H1 (cell line): Measurements from ENCODE around the gene HNRNPDL. TPM values are rescaled to one million over a fixed set of nuclear protein-coding genes. Genes with fewer than 3 reads are reported as not detected.
A peak's percentile ranks its signal among the peaks of the same experiment; 100 is the strongest.

Source experiments
- CTCF ChIA-PET: fragments of 300-600 bp; sonication (Branson Sonifier 250); formaldehyde crosslinking; loops from one replicate; lab custom pipeline; 2021; ENCODE audit not compliant: partially characterized antibody; lab: Charles Lee
- POLR2A ChIA-PET: fragments of 300-600 bp; sonication (Branson Sonifier 250); formaldehyde crosslinking; loops from one replicate; lab custom pipeline; 2021; ENCODE audit warnings: inconsistent platforms; ENCODE audit not compliant: partially characterized antibody; lab: Charles Lee
- DNase-seq, 2 experiments: peaks; one replicate each; pipeline versions ENCODE4 v3.0.0 to v3.0.0-alpha.2; 2010 to 2022; ENCODE audit warnings: low spot score in 2 of 2, low read depth in 1 of 2, mixed read lengths in 1 of 2
- FAIRE-seq: peaks from 2 replicates; lab custom pipeline; 2011; peaks lifted over from hg19 to GRCh38; lab: Jason Lieb, UNC
- H2AFZ ChIP-seq: 2 replicates; pipeline ENCODE4 v1.8.1; 2012; ENCODE audit warnings: low read length, inconsistent platforms
- H2AK5ac ChIP-seq: 2 replicates; pipeline ENCODE4 v1.6.1; 2013; ENCODE audit warnings: low read depth, low read length
- H2BK120ac ChIP-seq: replicated peaks from 2 replicates; pipeline ENCODE3; 2013; ENCODE audit warnings: low read depth, low read length, inconsistent platforms
- H2BK12ac ChIP-seq: 2 replicates; pipeline ENCODE4 v1.6.1; 2013; ENCODE audit warnings: low read depth, low read length
- H2BK15ac ChIP-seq: 2 replicates; pipeline ENCODE4 v1.6.1; 2013; ENCODE audit warnings: low read length
- H2BK20ac ChIP-seq: 2 replicates; pipeline ENCODE4 v1.6.1; 2013; ENCODE audit warnings: low read length
- H2BK5ac ChIP-seq: 2 replicates; pipeline ENCODE4 v1.6.1; 2013; ENCODE audit warnings: low read depth, low read length
- H3K14ac ChIP-seq: 2 replicates; pipeline ENCODE4 v1.6.1; 2013; ENCODE audit warnings: inconsistent platforms; ENCODE audit not compliant: insufficient read length
- H3K18ac ChIP-seq: 2 replicates; pipeline ENCODE4 v1.6.1; 2013; ENCODE audit warnings: low read length; ENCODE audit errors: extremely low read depth
- H3K23ac ChIP-seq: 2 replicates; pipeline ENCODE4 v1.6.1; 2013; ENCODE audit warnings: inconsistent platforms; ENCODE audit not compliant: insufficient read length
- H3K23me2 ChIP-seq: 2 replicates; pipeline ENCODE4 v1.6.1; 2013; ENCODE audit warnings: low read depth, low read length
- H3K27ac ChIP-seq: 2 replicates; pipeline ENCODE4 v1.6.1; 2011; ENCODE audit warnings: low read depth, low read length, inconsistent platforms
- H3K27me3 ChIP-seq, 4 experiments: replicated peaks in 1 of 4; 1 replicate in 1 of 4; 2 replicates in 3 of 4; pipeline versions ENCODE4 v1.6.1 to v1.8.1; 2011 to 2013; ENCODE audit warnings: low read length in 3 of 4, mild to moderate bottlenecking in 3 of 4, inconsistent platforms in 2 of 4, mixed read lengths in 2 of 4, moderate library complexity in 1 of 4; ENCODE audit not compliant: control insufficient read depth in 3 of 4, insufficient read depth in 3 of 4; ENCODE audit errors: extremely low read depth in 1 of 4
- H3K36me3 ChIP-seq, 4 experiments: 2 replicates each; pipeline versions ENCODE4 v1.6.1 to v1.8.1; 2011 to 2013; ENCODE audit warnings: mild to moderate bottlenecking in 4 of 4, low read length in 3 of 4, moderate library complexity in 2 of 4, control low read depth in 1 of 4, inconsistent platforms in 1 of 4; ENCODE audit not compliant: insufficient read depth in 4 of 4, control insufficient read depth in 2 of 4
- H3K4ac ChIP-seq: replicated peaks from 2 replicates; pipeline ENCODE3; 2013; ENCODE audit warnings: low read length, low read depth, mixed read lengths, inconsistent platforms; ENCODE audit not compliant: insufficient read length
- H3K4me1 ChIP-seq, 4 experiments: replicated peaks in 1 of 4; 1 replicate in 1 of 4; 2 replicates in 3 of 4; pipeline versions ENCODE4 v1.6.1 to v1.8.1; 2011 to 2013; ENCODE audit warnings: low read length in 3 of 4, inconsistent platforms in 2 of 4, mixed read lengths in 1 of 4; ENCODE audit not compliant: insufficient read depth in 4 of 4, control insufficient read depth in 3 of 4
- H3K4me2 ChIP-seq, 2 experiments: 2 replicates each; pipeline versions ENCODE4 v1.6.1 to v1.8.1; 2011 to 2013; ENCODE audit warnings: low read depth in 2 of 2, low read length in 2 of 2, control low read depth in 1 of 2, inconsistent platforms in 1 of 2, mild to moderate bottlenecking in 1 of 2; ENCODE audit not compliant: insufficient read depth in 1 of 2
- H3K4me3 ChIP-seq, 4 experiments: fragments of 200-600, 300-600 bp in 1 of 4; sonication (generic), shearing (Covaris generic), sonication (Bioruptor Twin) in 1 of 4; 2 replicates each; pipeline versions ENCODE4 v1.5.1 to v1.8.1; 2011 to 2016; ENCODE audit warnings: low read length in 4 of 4, low read depth in 3 of 4, control low read depth in 2 of 4, inconsistent platforms in 2 of 4, mild to moderate bottlenecking in 2 of 4, mixed read lengths in 1 of 4, moderate library complexity in 1 of 4; ENCODE audit not compliant: insufficient read depth in 2 of 4; ENCODE audit errors: extremely low read depth in 1 of 4
- H3K56ac ChIP-seq: replicated peaks from 2 replicates; pipeline ENCODE3; 2013; ENCODE audit warnings: low read depth, mild to moderate bottlenecking, mixed read lengths, low read length, inconsistent platforms; ENCODE audit not compliant: insufficient read length
- H3K79me1 ChIP-seq: 2 replicates; pipeline ENCODE4 v1.6.1; 2013; ENCODE audit warnings: low read depth, low read length, control low read depth
- H3K79me2 ChIP-seq, 2 experiments: 2 replicates each; pipeline versions ENCODE4 v1.6.1 to v1.8.1; 2012 to 2013; ENCODE audit warnings: low read length in 2 of 2, mild to moderate bottlenecking in 2 of 2, inconsistent platforms in 1 of 2; ENCODE audit not compliant: insufficient read depth in 2 of 2, control insufficient read depth in 1 of 2
- H3K9ac ChIP-seq, 4 experiments: replicated peaks in 1 of 4; 1 replicate in 1 of 4; 2 replicates in 3 of 4; pipeline versions ENCODE4 v1.6.1 to v1.8.1; 2011 to 2013; ENCODE audit warnings: low read depth in 3 of 4, low read length in 3 of 4, control low read depth in 2 of 4, mild to moderate bottlenecking in 2 of 4, moderate library complexity in 2 of 4, inconsistent platforms in 1 of 4; ENCODE audit errors: extremely low read depth in 1 of 4
- H3K9me3 ChIP-seq, 2 experiments: 2 replicates each; pipeline versions ENCODE4 v1.6.1 to v1.8.1; 2012 to 2013; ENCODE audit warnings: mild to moderate bottlenecking in 2 of 2, moderate library complexity in 2 of 2, control low read depth in 1 of 2, inconsistent platforms in 1 of 2, low read depth in 1 of 2, low read length in 1 of 2, mixed read lengths in 1 of 2; ENCODE audit not compliant: insufficient read depth in 2 of 2
- H4K20me1 ChIP-seq, 2 experiments: replicated peaks in 1 of 2; 2 replicates each; pipeline versions ENCODE3 to v1.8.1; 2011 to 2013; ENCODE audit warnings: inconsistent platforms in 2 of 2, low read length in 2 of 2, mild to moderate bottlenecking in 1 of 2; ENCODE audit not compliant: insufficient read depth in 2 of 2, control insufficient read depth in 1 of 2
- H4K5ac ChIP-seq: 2 replicates; pipeline ENCODE4 v1.6.1; 2013; ENCODE audit warnings: low read length, low read depth, mixed read lengths, inconsistent platforms; ENCODE audit not compliant: insufficient read length
- H4K8ac ChIP-seq: 2 replicates; pipeline ENCODE4 v1.8.0; 2013; ENCODE audit warnings: mild to moderate bottlenecking, moderate library complexity, low read length, inconsistent platforms; ENCODE audit not compliant: insufficient read depth; ENCODE audit errors: extremely low read depth
- H4K91ac ChIP-seq: replicated peaks from 2 replicates; pipeline ENCODE3; 2013; ENCODE audit warnings: low read length, mixed read lengths, inconsistent platforms; ENCODE audit not compliant: insufficient read length
- USF2 ChIP-seq: IDR thresholded peaks from 2 replicates; pipeline ENCODE4 v1.6.1; 2011; ENCODE audit warnings: low read length, improper control_type of control experiment
- YY1 ChIP-seq: IDR thresholded peaks from 2 replicates; pipeline ENCODE4 v1.6.1; 2011; ENCODE audit warnings: low read depth, mild to moderate bottlenecking, low read length
- WGBS, 2 experiments: shearing (Covaris generic) in 1 of 2; methylation state at CpG; one replicate each; pipeline versions ENCODE4 v1.1.6 to v1.1.7; 2013 to 2015; ENCODE audit warnings: low lambda C conversion rate in 2 of 2, mixed read lengths in 2 of 2, inconsistent platforms in 1 of 2, low coverage in 1 of 2, missing lambda C conversion rate in 1 of 2; ENCODE audit not compliant: insufficient replicate concordance in 2 of 2, insufficient coverage in 1 of 2, insufficient read length in 1 of 2; ENCODE audit errors: extremely low coverage in 1 of 2, missing lambda C conversion rate in 1 of 2; 5-methylcytosine and 5-hydroxymethylcytosine counted together
- polyA plus RNA-seq, 7 experiments: library from polyadenylated mRNA; depleted of rRNA in 3 of 7; stranded (reverse) in 5 of 7; unstranded in 2 of 7; fragments of >200 nt in 5 of 7; fragments of 200-250 nt in 2 of 7; gene quantifications; 1 replicate in 5 of 7; 2 replicates in 1 of 7; 4 replicates in 1 of 7; pipeline versions ENCODE4 v1.2.1 to v1.2.3, GENCODE V29; 2011 to 2013; ENCODE audit warnings: missing spikeins in 2 of 7, mixed read lengths in 2 of 7
- total RNA-seq: library from RNA; stranded (reverse); fragmentation: NEBNext Ultra II Directional; extraction: Animal tissue kit (Norgen Biotek cat#: 25700); gene quantifications from 2 replicates; pipeline ENCODE4 v1.2.1, GENCODE V29; 2021

HNRNPDL gene
- total and polyA plus RNA-seq, 2 of the 8 experiments (the other 6 are each of a cell fraction or from before 2014, with no cell fraction given) = 197 to 411 TPM

- H2BK15ac ChIP-seq = no peak overlapping the region
- no peak overlapping the region for H3K4me2 ChIP-seq
- ChIA-PET POLR2A (interaction anchor here (0.7 to 1.8 kb wide), 5 partner anchors 9 to 151 kb away, joined by 3 to 5 read pairs (median 4); no protein-coding TSS in a partner anchor), CTCF (interaction anchor here (0.8 to 3.1 kb wide), 3 partner anchors 9 to 265 kb away, joined by 3 to 20 read pairs (median 3); no protein-coding TSS in a partner anchor)
- 97% methylated on average over 15 of the region's 15 CpGs; no CpG with 5 or more reads in 1 of the 2 experiments for WGBS, 2 experiments
- no peaks in the 10 kb centered on the region for H3K27me3 ChIP-seq
- H3K9ac ChIP-seq = no peak overlapping the region
- no peaks in the 10 kb centered on the region for H3K23me2 ChIP-seq
- H3K36me3 ChIP-seq = no peaks in the 10 kb centered on the region
- H3K18ac ChIP-seq = no peak overlapping the region
- H2AFZ ChIP-seq = no peak overlapping the region
- H2AK5ac ChIP-seq = no peak overlapping the region
- no peaks in the 10 kb centered on the region for H3K79me1 ChIP-seq
- no peak overlapping the region for H4K5ac ChIP-seq
- no peaks in the 10 kb centered on the region for H4K20me1 ChIP-seq
- no peak for FAIRE-seq
- H4K8ac ChIP-seq = no peak overlapping the region
- H3K4me3 ChIP-seq = no peak overlapping the region
- 0 out of 7 replicates have a peak, but pooled peaks cover 0 to 2% (median 0%) of the 10 kb centered on the region in 4 experiments for H3K4me1 ChIP-seq
- H3K27ac ChIP-seq = no peak overlapping the region
- H3K56ac ChIP-seq = no peak overlapping the region
- no peaks in the 10 kb centered on the region for H3K9me3 ChIP-seq
- H3K23ac ChIP-seq = no peak overlapping the region
- TF ChIP-seq USF2 = no peak
- peak; percentile 74; the same call in 1 of the 2 replicates for TF ChIP-seq YY1
- no peak overlapping the region for H4K91ac ChIP-seq
- no peak overlapping the region for H2BK5ac ChIP-seq
- no peak overlapping the region for H2BK20ac ChIP-seq
- H3K79me2 ChIP-seq = no peaks in the 10 kb centered on the region
- no peak overlapping the region for H3K14ac ChIP-seq
- DNase-seq = no peak
- H2BK120ac ChIP-seq = no peak overlapping the region
- H2BK12ac ChIP-seq = no peak overlapping the region
- H3K4ac ChIP-seq = no peak overlapping the region
Measured at GRCh38 chr4:82473621-82474164, 43.4 kb upstream of the HNRNPDL start.
